ENCODE data around the gene DCXR. TPM values are rescaled to one million over a fixed set of nuclear protein-coding genes. Genes with fewer than 3 reads are reported as not detected.

The DCXR gene
- total RNA-seq, 1 donor: 29.3 TPM

- no peak for TF ChIP-seq CTCF (IDR thresholded peaks at IDR 0.05; ENCODE audit: insufficient read depth, low read length)
- DNase-seq (ENCODE audit: low read depth): no peak
- no peak overlapping the region for H3K4me3 ChIP-seq (ENCODE audit: low read depth, low read length)
Observed at GRCh38 chr17:82047379-82047778, 9.9 kb upstream of the DCXR start.

- H3K4me3 ChIP-seq (ENCODE audit: low read depth, low read length): no peak overlapping the region
- DNase-seq (ENCODE audit: low read depth): no peak
- no peak for TF ChIP-seq CTCF (IDR thresholded peaks at IDR 0.05; ENCODE audit: insufficient read depth, low read length)
Observed at GRCh38 chr17:82046903-82047302, 9.4 kb upstream of the DCXR start.

GRCh38 chr17:82045936-82046484 lies 8.5 kb upstream of the DCXR start:
- no peak for DNase-seq (ENCODE audit: low read depth)
- TF ChIP-seq CTCF (IDR thresholded peaks at IDR 0.05; ENCODE audit: insufficient read depth, low read length): no peak
- H3K4me3 ChIP-seq (ENCODE audit: low read depth, low read length): no peak overlapping the region

GRCh38 chr17:82043507-82043906 lies 6.0 kb upstream of the DCXR start:
- DNase-seq (ENCODE audit: low read depth): no peak
- H3K4me3 ChIP-seq (ENCODE audit: low read depth, low read length): no peak overlapping the region
- TF ChIP-seq CTCF (IDR thresholded peaks at IDR 0.05; ENCODE audit: insufficient read depth, low read length): no peak

GRCh38 chr17:82042649-82043048 lies 5.2 kb upstream of the DCXR start:
- DNase-seq (ENCODE audit: low read depth): no peak
- no peak overlapping the region for H3K4me3 ChIP-seq (ENCODE audit: low read depth, low read length)
- TF ChIP-seq CTCF (IDR thresholded peaks at IDR 0.05; ENCODE audit: insufficient read depth, low read length): no peak

GRCh38 chr17:82041144-82041814 lies 3.8 kb upstream of the DCXR start:
- TF ChIP-seq CTCF (IDR thresholded peaks at IDR 0.05; ENCODE audit: insufficient read depth, low read length): no peak
- DNase-seq (ENCODE audit: low read depth): no peak
- H3K4me3 ChIP-seq (ENCODE audit: low read depth, low read length): no peak overlapping the region
